Measurements from ENCODE around the gene POLR2E. TPM values are rescaled to one million over a fixed set of nuclear protein-coding genes. Genes with fewer than 3 reads are reported as not detected.

POLR2E gene
- total RNA-seq, 1 experiment from 2014 or later = 261 TPM

DNA sequence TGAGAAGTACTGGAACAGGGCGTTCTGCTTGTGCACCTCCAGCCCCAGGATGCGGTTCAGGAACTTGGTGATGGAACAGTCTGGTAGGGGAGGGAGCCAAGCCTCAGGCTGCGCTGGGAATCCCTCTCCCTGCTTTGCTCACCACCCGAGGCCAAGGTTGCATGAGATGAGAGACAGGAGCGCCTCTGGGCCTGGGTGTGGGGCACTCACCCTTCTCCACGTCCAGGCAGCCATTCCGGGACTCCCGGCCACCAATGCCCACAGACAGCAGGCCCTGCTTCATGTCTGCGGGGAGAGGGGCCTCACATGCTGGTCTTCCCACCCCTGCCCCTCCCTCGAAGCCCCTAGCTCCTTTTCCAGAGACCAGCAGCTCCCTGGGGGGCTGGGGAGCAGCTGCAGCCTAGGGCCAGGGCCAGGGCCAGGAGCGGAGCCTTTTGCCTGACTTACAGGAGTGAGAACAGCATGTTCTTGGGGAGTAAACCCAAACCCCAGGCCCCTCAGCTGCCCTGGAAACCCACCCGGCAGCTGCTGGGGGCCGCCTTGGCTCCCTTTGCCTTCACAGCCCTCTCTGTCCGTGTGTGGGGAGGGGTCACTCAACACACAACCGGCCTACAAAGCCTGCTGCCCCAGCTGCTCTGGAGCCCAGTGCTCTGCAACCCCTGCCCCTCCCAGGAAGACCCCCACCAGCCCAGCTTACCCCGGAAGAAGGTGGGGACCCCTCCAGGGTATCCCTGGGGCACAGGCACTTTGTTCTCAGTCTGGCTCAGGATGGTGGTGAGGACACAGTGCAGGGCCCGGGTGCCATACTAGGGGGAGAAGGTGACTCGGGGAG lies 15.8 kb upstream of the POLR2E start:
- Histone ChIP-seq H3K9me3 (ENCODE audit: control insufficient read depth, low read depth, low read length) (no peaks in the 10 kb centered on the region), H3K27me3 (ENCODE audit: insufficient read depth, low read length) (no peaks in the 10 kb centered on the region), H2AK5ac (ENCODE audit: insufficient read length, low read length) (no peak overlapping the region), H3K27ac (ENCODE audit: insufficient read length, low read depth, low read length) (no peak overlapping the region), H3K4ac (ENCODE audit: low read depth, low read length) (no peak overlapping the region), H3K4me2 (ENCODE audit: insufficient read depth, insufficient read length, low read length) (no peak overlapping the region), H3K18ac (ENCODE audit: insufficient read length, low read depth, low read length) (no peak overlapping the region), H4K20me1 (ENCODE audit: control insufficient read depth, insufficient read depth, insufficient read length) (no peaks in the 10 kb centered on the region), H2BK120ac (ENCODE audit: low read depth, low read length, poor library complexity, severe bottlenecking) (no peak overlapping the region), H2BK20ac (ENCODE audit: low read depth, low read length, poor library complexity, severe bottlenecking) (no peak overlapping the region), H3K79me1 (ENCODE audit: insufficient read depth, low read depth, low read length, poor library complexity, severe bottlenecking) (no peaks in the 10 kb centered on the region), H3K23me2 (ENCODE audit: insufficient read length, low read depth, low read length, poor library complexity, severe bottlenecking) (no peaks in the 10 kb centered on the region), H3K9ac (ENCODE audit: extremely low read depth, insufficient read length, low read length) (no peak overlapping the region), H4K8ac (replicated peaks; ENCODE audit: insufficient read length, low read depth, low read length) (no peak overlapping the region), H2BK15ac (ENCODE audit: low read depth, low read length) (no peak overlapping the region), H3K4me1 (ENCODE audit: insufficient read depth, low read length) (no peaks in the 10 kb centered on the region), H3K56ac (ENCODE audit: insufficient read length, low read depth, low read length) (no peak overlapping the region), H2AFZ (ENCODE audit: low read length) (no peak overlapping the region), H3K79me2 (ENCODE audit: insufficient read depth, low read length) (no peaks in the 10 kb centered on the region), H4K91ac (ENCODE audit: insufficient read length, low read depth, low read length) (no peak overlapping the region), H4K5ac (ENCODE audit: insufficient read length, low read depth, low read length) (no peak overlapping the region), H2BK12ac (ENCODE audit: insufficient read length, low read depth, low read length) (no peak overlapping the region), H3K23ac (ENCODE audit: insufficient read length, low read depth, low read length) (no peak overlapping the region), H3K14ac (ENCODE audit: insufficient read depth, low read length) (no peak overlapping the region), H2BK5ac (ENCODE audit: insufficient read length, low read length) (no peak overlapping the region), H3T11ph (ENCODE audit: low read length) (no peak overlapping the region)
- DNase-seq = no peak
- no CpG with 5 or more reads among the region's 18 CpGs for WGBS (ENCODE audit: extremely low coverage, insufficient read length, low lambda C conversion rate)
- Mint-ChIP-seq H3K4me3 (no peak overlapping the region), H3K4me1 (peaks cover 2 to 9% of the 10 kb centered on the region in 2 experiments; a peak in 3 of 4 replicates), H3K27me3 (ENCODE audit: low read depth) (peaks cover 2% of the 10 kb centered on the region), H3K27ac (0 out of 7 replicates have a peak overlapping the region, but pooled peaks of 1 of the 3 experiments have one; percentile 55), H3K36me3 (ENCODE audit: insufficient read depth in 1 of 3, low read depth in 3 of 3) (peaks cover 0 to 13% (median 1%) of the 10 kb centered on the region in 3 experiments; a peak in 3 of 7 replicates), H3K9me3 (no peaks in the 10 kb centered on the region)
- TF ChIP-seq, protein P1, sequence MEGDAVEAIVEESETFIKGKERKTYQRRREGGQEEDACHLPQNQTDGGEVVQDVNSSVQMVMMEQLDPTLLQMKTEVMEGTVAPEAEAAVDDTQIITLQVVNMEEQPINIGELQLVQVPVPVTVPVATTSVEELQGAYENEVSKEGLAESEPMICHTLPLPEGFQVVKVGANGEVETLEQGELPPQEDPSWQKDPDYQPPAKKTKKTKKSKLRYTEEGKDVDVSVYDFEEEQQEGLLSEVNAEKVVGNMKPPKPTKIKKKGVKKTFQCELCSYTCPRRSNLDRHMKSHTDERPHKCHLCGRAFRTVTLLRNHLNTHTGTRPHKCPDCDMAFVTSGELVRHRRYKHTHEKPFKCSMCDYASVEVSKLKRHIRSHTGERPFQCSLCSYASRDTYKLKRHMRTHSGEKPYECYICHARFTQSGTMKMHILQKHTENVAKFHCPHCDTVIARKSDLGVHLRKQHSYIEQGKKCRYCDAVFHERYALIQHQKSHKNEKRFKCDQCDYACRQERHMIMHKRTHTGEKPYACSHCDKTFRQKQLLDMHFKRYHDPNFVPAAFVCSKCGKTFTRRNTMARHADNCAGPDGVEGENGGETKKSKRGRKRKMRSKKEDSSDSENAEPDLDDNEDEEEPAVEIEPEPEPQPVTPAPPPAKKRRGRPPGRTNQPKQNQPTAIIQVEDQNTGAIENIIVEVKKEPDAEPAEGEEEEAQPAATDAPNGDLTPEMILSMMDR (conservative IDR thresholded peaks at IDR 0.05) = no peak
